ENCODE results near the gene LACC1. TPM values are rescaled to one million over a fixed set of nuclear protein-coding genes. Genes with fewer than 3 reads are reported as not detected.

LACC1 gene
- 2.4 TPM for polyA plus RNA-seq (2012; ENCODE audit: low read depth, missing spikeins)

DNA sequence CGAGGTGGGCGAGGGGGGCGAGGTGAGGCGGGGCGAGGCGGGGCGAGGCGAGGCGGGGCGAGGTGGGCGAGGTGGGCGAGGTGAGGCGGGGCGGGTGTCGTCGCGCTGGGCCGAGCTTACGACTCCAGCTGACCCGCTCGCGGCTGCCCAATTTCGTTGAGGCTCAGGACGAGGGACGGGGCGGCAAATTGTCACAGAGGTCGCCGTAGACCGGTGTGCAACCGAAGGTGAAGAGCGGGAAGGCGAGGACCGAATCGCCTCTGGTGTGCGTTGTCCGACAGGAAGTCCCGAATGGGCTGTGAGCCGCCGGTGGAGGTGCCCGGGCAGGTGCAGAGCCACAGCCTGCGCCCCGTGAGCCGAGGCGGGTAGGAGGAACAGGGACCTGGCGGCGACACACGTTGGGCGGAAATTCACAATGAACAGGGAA, at the start of gene LACC1:
LACC1 (plus strand) TSS at position 150 of the 427 bp plus-strand sequence. CDS start 1,082 bp downstream, outside the sequence.
- DNase-seq (ENCODE audit: insufficient read length, low spot score) (peak; percentile 28), FAIRE-seq (no peak)
- no peak for TF ChIP-seq SPI1 (IDR thresholded peaks at IDR 0.05; ENCODE audit: low read depth, low read length)
- TF ChIP-seq POU2F2 (IDR thresholded peaks at IDR 0.05; ENCODE audit: low read depth, low read length), result no peak
- TF ChIP-seq TAF1 (IDR thresholded peaks at IDR 0.05; ENCODE audit: low read depth, low read length), result no peak
- no peak for TF ChIP-seq POLR2AphosphoS5 (IDR thresholded peaks at IDR 0.05; ENCODE audit: low read depth, low read length)
- no peak for TF ChIP-seq POLR2A (IDR thresholded peaks at IDR 0.05; ENCODE audit: low read depth, low read length)
- TF ChIP-seq PAX5 (IDR thresholded peaks at IDR 0.05; ENCODE audit: insufficient read depth, low read length, severe bottlenecking), result no peak

DNA sequence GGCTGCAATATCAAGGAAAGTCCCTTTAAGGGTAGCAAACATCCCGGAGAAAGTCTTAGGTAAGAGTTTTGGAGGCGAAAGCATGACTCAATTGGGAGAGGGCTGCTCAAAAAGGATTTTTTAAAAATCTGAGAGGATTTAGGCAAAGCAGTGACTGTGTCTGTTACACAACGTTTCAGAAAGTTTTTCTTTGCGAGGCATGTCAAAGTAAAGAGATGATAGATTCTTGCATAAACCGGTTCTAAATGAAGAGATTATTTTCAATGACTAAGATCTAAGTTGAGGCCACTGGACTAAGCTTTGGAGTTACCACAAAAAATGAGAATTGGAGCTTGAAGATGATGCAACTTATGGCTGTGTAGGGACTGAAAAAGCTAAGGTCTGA, 49.2 kb upstream of the LACC1 start:
- FAIRE-seq (no peak), DNase-seq (ENCODE audit: insufficient read length, low spot score) (no peak)
- TF ChIP-seq SPI1 (IDR thresholded peaks at IDR 0.05; ENCODE audit: low read depth, low read length), result no peak
- TF ChIP-seq PAX5 (IDR thresholded peaks at IDR 0.05; ENCODE audit: insufficient read depth, low read length, severe bottlenecking), result no peak
- no peak for TF ChIP-seq POLR2AphosphoS5 (IDR thresholded peaks at IDR 0.05; ENCODE audit: low read depth, low read length)
- TF ChIP-seq TAF1 (IDR thresholded peaks at IDR 0.05; ENCODE audit: low read depth, low read length), result no peak
- TF ChIP-seq POLR2A (IDR thresholded peaks at IDR 0.05; ENCODE audit: low read depth, low read length), result no peak
- no peak for TF ChIP-seq POU2F2 (IDR thresholded peaks at IDR 0.05; ENCODE audit: low read depth, low read length)

DNA sequence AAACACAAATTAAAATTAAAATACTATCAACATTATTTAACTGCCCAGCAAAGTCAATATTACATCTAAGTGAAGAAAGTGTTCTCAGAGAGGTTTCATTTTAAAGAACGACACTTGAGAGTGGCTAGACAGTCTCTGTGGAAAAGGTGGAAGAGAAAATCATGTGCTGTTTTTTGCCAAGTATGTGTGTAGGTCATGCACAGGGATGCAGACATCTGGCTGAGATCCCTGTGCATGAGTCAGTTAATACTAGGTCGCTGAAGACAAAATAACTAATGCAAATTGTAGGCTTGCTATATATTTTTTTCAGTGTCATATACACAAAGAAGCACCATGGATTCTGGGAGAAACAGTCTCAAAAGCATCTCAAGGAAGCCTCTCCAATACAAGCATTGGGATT, 48.6 kb upstream of the LACC1 start:
- no peak for TF ChIP-seq POU2F2 (IDR thresholded peaks at IDR 0.05; ENCODE audit: low read depth, low read length)
- DNase-seq (ENCODE audit: insufficient read length, low spot score) (no peak), FAIRE-seq (no peak)

DNA sequence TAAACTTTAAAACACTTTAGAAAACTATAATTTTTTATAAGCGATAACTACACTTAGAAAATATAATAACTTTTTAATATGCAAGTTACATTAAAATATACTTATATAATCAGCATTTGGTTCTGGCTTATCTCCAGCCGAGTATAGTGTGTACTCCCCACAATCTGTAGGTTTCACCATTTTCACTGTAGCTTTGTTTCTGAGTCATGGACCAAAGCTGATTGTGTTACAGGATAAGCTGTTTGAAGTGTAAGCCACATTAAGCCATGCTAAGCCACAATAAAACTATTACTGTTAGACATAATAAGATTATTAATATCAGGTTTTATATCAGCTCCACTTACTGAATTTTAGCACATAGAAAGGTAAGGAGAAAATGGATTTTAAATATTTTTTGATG, 44.0 kb upstream of the LACC1 start:
- no peak for DNase-seq (ENCODE audit: insufficient read length, low spot score)
- no peak for TF ChIP-seq PAX5 (IDR thresholded peaks at IDR 0.05; ENCODE audit: insufficient read depth, low read length, severe bottlenecking)
- TF ChIP-seq TAF1 (IDR thresholded peaks at IDR 0.05; ENCODE audit: low read depth, low read length), result no peak
- no peak for TF ChIP-seq POLR2A (IDR thresholded peaks at IDR 0.05; ENCODE audit: low read depth, low read length)
- no peak for TF ChIP-seq POLR2AphosphoS5 (IDR thresholded peaks at IDR 0.05; ENCODE audit: low read depth, low read length)
- TF ChIP-seq POU2F2 (IDR thresholded peaks at IDR 0.05; ENCODE audit: low read depth, low read length), result no peak
- TF ChIP-seq SPI1 (IDR thresholded peaks at IDR 0.05; ENCODE audit: low read depth, low read length), result no peak
- no peak for FAIRE-seq

DNA sequence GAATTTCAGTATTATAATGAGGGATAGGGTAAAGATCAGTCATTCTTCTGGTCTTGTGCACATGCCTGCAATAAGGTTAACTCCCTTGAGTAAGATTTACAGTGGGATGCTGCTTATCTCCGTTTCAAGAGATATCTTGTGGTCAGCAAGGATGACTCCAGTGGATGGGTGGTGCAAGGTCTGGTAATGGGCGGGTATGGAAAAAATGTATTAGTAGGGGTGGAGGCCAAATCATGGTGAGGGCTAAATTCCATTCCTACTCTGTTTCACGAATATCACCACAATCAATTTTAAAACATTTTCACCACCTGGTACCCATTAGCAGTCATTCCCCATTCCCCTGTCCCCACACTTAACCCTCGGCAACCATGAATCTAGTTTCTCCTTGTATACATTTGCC, 40.8 kb upstream of the LACC1 start:
- DNase-seq (ENCODE audit: insufficient read length, low spot score) (no peak), FAIRE-seq (no peak)
- TF ChIP-seq PAX5 (IDR thresholded peaks at IDR 0.05; ENCODE audit: insufficient read depth, low read length, severe bottlenecking), result no peak
- TF ChIP-seq POLR2A (IDR thresholded peaks at IDR 0.05; ENCODE audit: low read depth, low read length), result no peak
- no peak for TF ChIP-seq POU2F2 (IDR thresholded peaks at IDR 0.05; ENCODE audit: low read depth, low read length)
- TF ChIP-seq TAF1 (IDR thresholded peaks at IDR 0.05; ENCODE audit: low read depth, low read length), result no peak
- TF ChIP-seq SPI1 (IDR thresholded peaks at IDR 0.05; ENCODE audit: low read depth, low read length), result no peak
- no peak for TF ChIP-seq POLR2AphosphoS5 (IDR thresholded peaks at IDR 0.05; ENCODE audit: low read depth, low read length)

DNA sequence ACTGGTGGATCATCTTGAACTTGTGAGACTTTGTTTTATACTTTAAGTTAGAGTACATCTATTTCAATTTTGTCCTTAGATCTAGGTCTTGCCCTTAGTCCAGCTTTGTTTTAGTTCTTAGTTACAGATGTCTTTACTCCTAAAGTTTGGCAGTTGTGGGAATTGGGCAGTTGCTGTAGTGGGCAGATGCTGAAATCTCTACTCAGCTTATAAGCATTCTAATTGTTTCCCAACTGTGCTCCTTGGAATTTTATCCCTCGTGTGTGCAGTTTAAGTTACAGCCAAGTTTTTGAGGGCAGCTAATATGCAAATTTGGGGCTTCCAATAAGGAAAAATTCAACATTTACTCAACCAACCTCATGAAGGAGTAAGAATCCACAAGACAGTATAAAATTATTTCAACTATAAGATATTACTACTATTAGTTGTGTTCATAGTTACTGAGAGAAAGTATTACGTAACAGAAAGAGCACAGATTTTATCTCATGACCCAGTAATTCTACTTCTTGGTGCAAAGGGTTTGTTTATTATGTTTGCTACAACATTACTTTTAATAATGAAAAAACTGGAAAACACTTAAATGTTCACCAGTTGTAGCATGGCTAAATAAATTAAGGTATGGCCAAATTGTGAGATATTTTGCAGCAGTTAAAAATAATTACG, 33.1 kb upstream of the LACC1 start:
- FAIRE-seq (no peak), DNase-seq (ENCODE audit: insufficient read length, low spot score) (no peak)
- TF ChIP-seq TAF1 (IDR thresholded peaks at IDR 0.05; ENCODE audit: low read depth, low read length) (no peak), POU2F2 (IDR thresholded peaks at IDR 0.05; ENCODE audit: low read depth, low read length) (no peak), PAX5 (IDR thresholded peaks at IDR 0.05; ENCODE audit: insufficient read depth, low read length, severe bottlenecking) (no peak), POLR2AphosphoS5 (IDR thresholded peaks at IDR 0.05; ENCODE audit: low read depth, low read length) (no peak), SPI1 (IDR thresholded peaks at IDR 0.05; ENCODE audit: low read depth, low read length) (no peak), POLR2A (IDR thresholded peaks at IDR 0.05; ENCODE audit: low read depth, low read length) (no peak)

DNA sequence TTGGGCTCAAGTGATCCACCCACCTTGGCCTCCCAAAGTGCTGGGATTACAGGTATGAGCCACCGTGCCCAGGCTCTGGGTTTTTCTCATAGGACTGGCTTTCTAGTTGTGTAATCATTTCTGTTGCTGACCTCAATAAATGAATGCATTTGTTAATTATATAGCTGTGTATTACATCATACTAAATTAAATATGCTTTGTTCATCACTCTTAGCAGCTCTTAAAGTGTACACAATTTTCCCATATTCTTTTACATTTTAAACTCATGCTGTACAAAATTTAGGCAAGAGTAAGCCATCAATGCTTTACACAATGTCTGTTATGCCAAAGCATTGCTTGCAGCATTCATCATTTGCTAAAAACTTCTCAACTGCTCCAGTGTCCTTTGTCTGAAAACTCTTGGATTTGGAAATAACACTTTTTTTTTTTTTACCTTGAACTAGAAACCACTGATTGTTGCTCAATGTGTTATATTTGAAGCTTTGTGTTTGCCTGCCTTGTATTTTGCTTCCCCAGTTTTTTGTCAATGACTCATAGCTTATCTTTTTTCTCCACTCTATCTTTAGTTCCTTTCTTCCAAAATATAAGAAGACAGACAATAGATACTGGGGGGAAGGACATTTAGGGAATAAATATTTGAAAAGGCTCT, 31.6 kb upstream of the LACC1 start:
- no peak for DNase-seq (ENCODE audit: insufficient read length, low spot score)
- FAIRE-seq, result no peak
- TF ChIP-seq PAX5 (IDR thresholded peaks at IDR 0.05; ENCODE audit: insufficient read depth, low read length, severe bottlenecking) (no peak), POLR2A (IDR thresholded peaks at IDR 0.05; ENCODE audit: low read depth, low read length) (no peak), POU2F2 (IDR thresholded peaks at IDR 0.05; ENCODE audit: low read depth, low read length) (no peak), POLR2AphosphoS5 (IDR thresholded peaks at IDR 0.05; ENCODE audit: low read depth, low read length) (no peak), TAF1 (IDR thresholded peaks at IDR 0.05; ENCODE audit: low read depth, low read length) (no peak), SPI1 (IDR thresholded peaks at IDR 0.05; ENCODE audit: low read depth, low read length) (no peak)

DNA sequence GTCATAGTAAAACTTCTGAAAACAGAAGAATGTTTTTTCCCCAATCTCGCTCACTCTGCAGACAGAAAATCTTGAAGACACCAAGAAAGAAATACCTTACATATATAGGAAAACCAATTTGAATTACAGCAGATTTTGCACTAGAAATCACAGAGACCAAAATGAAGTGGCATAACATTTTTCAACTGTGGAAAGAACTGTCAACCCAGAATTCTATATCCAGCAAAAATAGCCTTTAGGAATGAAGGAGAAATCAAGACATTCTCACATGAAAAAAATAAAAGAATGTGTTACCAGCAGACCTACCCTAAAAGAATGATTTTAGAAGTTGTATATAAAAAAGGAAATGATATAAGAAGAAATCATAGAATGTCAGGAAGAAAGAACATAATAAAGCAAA, 28.8 kb upstream of the LACC1 start:
- DNase-seq (ENCODE audit: insufficient read length, low spot score) (no peak), FAIRE-seq (no peak)
- TF ChIP-seq TAF1 (IDR thresholded peaks at IDR 0.05; ENCODE audit: low read depth, low read length) (no peak), SPI1 (IDR thresholded peaks at IDR 0.05; ENCODE audit: low read depth, low read length) (no peak), PAX5 (IDR thresholded peaks at IDR 0.05; ENCODE audit: insufficient read depth, low read length, severe bottlenecking) (no peak), POU2F2 (IDR thresholded peaks at IDR 0.05; ENCODE audit: low read depth, low read length) (no peak), POLR2A (IDR thresholded peaks at IDR 0.05; ENCODE audit: low read depth, low read length) (no peak), POLR2AphosphoS5 (IDR thresholded peaks at IDR 0.05; ENCODE audit: low read depth, low read length) (no peak)

DNA sequence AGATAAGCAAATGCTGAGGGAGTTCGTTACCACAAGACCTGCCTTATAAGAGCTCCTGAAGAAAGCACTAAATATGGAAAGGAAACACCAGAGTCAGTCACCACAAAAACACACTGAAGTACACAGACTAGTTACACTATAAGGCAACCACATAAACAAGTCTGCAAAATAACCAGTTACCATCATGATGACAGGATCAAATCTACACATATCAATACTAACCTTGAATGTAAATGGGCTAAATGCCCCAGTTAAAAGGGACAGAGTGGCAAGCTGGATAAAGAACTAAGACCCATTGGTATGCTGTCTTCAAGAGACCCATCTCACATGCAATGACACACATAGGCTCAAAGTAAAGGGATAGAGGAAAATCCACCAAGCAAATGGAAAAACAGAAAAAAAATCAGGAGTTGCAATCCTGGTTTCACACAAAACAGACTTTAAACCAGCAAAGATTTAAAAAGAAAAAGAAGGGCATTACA, 26.7 kb upstream of the LACC1 start:
- FAIRE-seq (no peak), DNase-seq (ENCODE audit: insufficient read length, low spot score) (no peak)
- no peak for TF ChIP-seq SPI1 (IDR thresholded peaks at IDR 0.05; ENCODE audit: low read depth, low read length)
- TF ChIP-seq POLR2A (IDR thresholded peaks at IDR 0.05; ENCODE audit: low read depth, low read length), result no peak
- TF ChIP-seq TAF1 (IDR thresholded peaks at IDR 0.05; ENCODE audit: low read depth, low read length), result no peak
- no peak for TF ChIP-seq POLR2AphosphoS5 (IDR thresholded peaks at IDR 0.05; ENCODE audit: low read depth, low read length)
- no peak for TF ChIP-seq POU2F2 (IDR thresholded peaks at IDR 0.05; ENCODE audit: low read depth, low read length)
- no peak for TF ChIP-seq PAX5 (IDR thresholded peaks at IDR 0.05; ENCODE audit: insufficient read depth, low read length, severe bottlenecking)

Data from GM12891 (cell line).